OCI-LY7 (cell line): ENCODE results near the gene CIZ1. TPM values are rescaled to one million over a fixed set of nuclear protein-coding genes. Genes with fewer than 3 reads are reported as not detected.

Experiments
- BruUV-seq: library from RNA; stranded (reverse); fragments of 400-500 nt; replicated peaks from 2 replicates; lab custom pipeline; 2021; lab: Mats Ljungman, UMichigan
- CTCF ChIA-PET: fragments of 300-600 bp; sonication (Branson Sonifier 250); formaldehyde crosslinking; loops from one replicate; lab custom pipeline; 2022; ENCODE audit warnings: antibody characterized with exemption; ENCODE audit not compliant: unreplicated experiment; lab: Charles Lee
- POLR2A ChIA-PET: fragments of 300-600 bp; sonication (Branson Sonifier 250); formaldehyde crosslinking; loops from one replicate; lab custom pipeline; 2022; ENCODE audit warnings: antibody characterized with exemption; lab: Charles Lee
- DNase-seq: peaks from one replicate; pipeline ENCODE4 v3.0.0-alpha.2; 2015; ENCODE audit warnings: low spot score
- H2AFZ ChIP-seq: fragments of 200-600 bp; sonication (generic), shearing (Covaris generic); 2 replicates; pipeline ENCODE4 v1.6.1; 2014; ENCODE audit warnings: mild to moderate bottlenecking, antibody characterized with exemption, low read length, moderate library complexity
- H3K27ac ChIP-seq: fragments of 200-600 bp; sonication (generic); 2 replicates; pipeline ENCODE4 v1.5.1; 2014; ENCODE audit warnings: mixed run types, low read depth, mild to moderate bottlenecking, moderate library complexity, low read length, inconsistent platforms; ENCODE audit not compliant: poor library complexity, severe bottlenecking
- H3K36me3 ChIP-seq: fragments of 200-600 bp; sonication (generic); 2 replicates; pipeline ENCODE4 v1.6.1; 2014; ENCODE audit warnings: mild to moderate bottlenecking, antibody characterized with exemption, low read length, moderate library complexity, mixed read lengths; ENCODE audit not compliant: insufficient read depth
- H3K4me1 ChIP-seq: fragments of 200-600 bp; sonication (generic); 2 replicates; pipeline ENCODE4 v1.5.1; 2014; ENCODE audit warnings: mild to moderate bottlenecking, low read length; ENCODE audit not compliant: insufficient read depth, poor library complexity, severe bottlenecking
- H3K4me2 ChIP-seq: fragments of 200-600 bp; sonication (generic); 2 replicates; pipeline ENCODE4 v1.6.1; 2014; ENCODE audit warnings: mild to moderate bottlenecking, low read length
- H3K4me3 ChIP-seq: fragments of 200-600 bp; sonication (generic); 2 replicates; pipeline ENCODE4 v1.5.1; 2014; ENCODE audit warnings: mild to moderate bottlenecking, low read depth, low read length; ENCODE audit not compliant: poor library complexity, severe bottlenecking
- H3K79me2 ChIP-seq: fragments of 200-600 bp; sonication (generic); 2 replicates; pipeline ENCODE4 v1.6.1; 2016; ENCODE audit warnings: low read depth, mild to moderate bottlenecking, low read length, moderate library complexity, mixed read lengths; ENCODE audit not compliant: insufficient read depth
- H3K9me2 ChIP-seq: fragments of 200-600 bp; sonication (generic); 2 replicates; pipeline ENCODE4 v1.6.1; 2016; ENCODE audit warnings: mild to moderate bottlenecking, low read length, mixed read lengths; ENCODE audit not compliant: insufficient read depth
- H3K9me3 ChIP-seq: fragments of 200-600 bp; sonication (generic); 2 replicates; pipeline ENCODE4 v1.6.1; 2014; ENCODE audit warnings: mild to moderate bottlenecking, mixed run types, low read length, mixed read lengths
- H4K20me1 ChIP-seq: fragments of 200-600 bp; sonication (generic); 2 replicates; pipeline ENCODE4 v1.6.1; 2014; ENCODE audit warnings: mild to moderate bottlenecking, antibody characterized with exemption, low read length, moderate library complexity, mixed read lengths; ENCODE audit not compliant: insufficient read depth
- CTCF ChIP-seq: fragments of 200-600 bp; sonication (generic); conservative IDR thresholded peaks from 2 replicates; pipeline ENCODE4 v1.5.1; 2014; ENCODE audit warnings: mild to moderate bottlenecking, antibody characterized with exemption, low read length, moderate library complexity, mixed read lengths
- EZH2phosphoT487 ChIP-seq: fragments of 200-600 bp; sonication (generic); IDR thresholded peaks from 2 replicates; pipeline ENCODE4 v1.6.1; 2018; ENCODE audit warnings: low read depth, borderline replicate concordance, mild to moderate bottlenecking, mixed run types, antibody characterized with exemption, low read length, moderate library complexity, mixed read lengths
- intact Hi-C: fragments of 100-400 bp; cut with micrococcal nuclease; formaldehyde crosslinking; loops from one replicate; pipeline ENCODE4 v1.10.0; 2022; ENCODE audit not compliant: unreplicated experiment
- total RNA-seq, 2 experiments: library from RNA; depleted of rRNA in 1 of 2; stranded (reverse); fragments of >200 nt in 1 of 2; shearing (Covaris generic) in 1 of 2; gene quantifications; 2 replicates each; pipeline ENCODE4 v1.2.3, GENCODE V29; 2014 to 2022

The CIZ1 gene
- total RNA-seq, 2 experiments from 2014 or later: 45.4 to 121 TPM

GRCh38 chr9:128211981-128212281 lies 20.6 kb upstream of the CIZ1 start:
- H3K27ac ChIP-seq: no peak overlapping the region
- no peaks in the 10 kb centered on the region for H3K36me3 ChIP-seq
- no peak overlapping the region for H3K4me2 ChIP-seq
- no peak for DNase-seq
- CTCF ChIA-PET: no interaction called here
- intact Hi-C loops: no loop called here
- H3K79me2 ChIP-seq: no peaks in the 10 kb centered on the region
- no peak overlapping the region for H3K4me3 ChIP-seq
- no peaks in the 10 kb centered on the region for H3K9me2 ChIP-seq
- no peak overlapping the region for H2AFZ ChIP-seq
- no peaks in the 10 kb centered on the region for H4K20me1 ChIP-seq
- no peak for TF ChIP-seq CTCF
- no TSS peak for BruUV-seq
- no peaks in the 10 kb centered on the region for H3K9me3 ChIP-seq
- no peaks in the 10 kb centered on the region for H3K4me1 ChIP-seq
- POLR2A ChIA-PET: interaction anchor here (0.6 kb wide), 1 partner anchor 951 kb away, joined by 4 read pairs; no protein-coding TSS in a partner anchor

- Histone ChIP-seq H4K20me1 (no peaks in the 10 kb centered on the region), H3K9me3 (no peaks in the 10 kb centered on the region), H3K79me2 (no peaks in the 10 kb centered on the region), H3K4me2 (no peak overlapping the region), H3K36me3 (no peaks in the 10 kb centered on the region), H3K4me3 (no peak overlapping the region), H3K9me2 (no peaks in the 10 kb centered on the region), H3K4me1 (no peaks in the 10 kb centered on the region), H2AFZ (no peak overlapping the region), H3K27ac (no peak overlapping the region)
- intact Hi-C loops: no loop called here
- ChIA-PET CTCF (no interaction called here), POLR2A (interaction anchor here (0.6 kb wide), 1 partner anchor 951 kb away, joined by 4 read pairs; no protein-coding TSS in a partner anchor)
- no peak for DNase-seq
- BruUV-seq: no TSS peak
- TF ChIP-seq CTCF: no peak
- no peak for TF ChIP-seq EZH2phosphoT487
Measured at GRCh38 chr9:128211186-128211980, 20.0 kb upstream of the CIZ1 start.

GRCh38 chr9:128208946-128209669 lies 17.7 kb upstream of the CIZ1 start:
- H3K4me3 ChIP-seq: no peak overlapping the region
- H3K4me2 ChIP-seq: no peak overlapping the region
- no peak for DNase-seq
- intact Hi-C loops: no loop called here
- no peaks in the 10 kb centered on the region for H3K9me3 ChIP-seq
- TF ChIP-seq EZH2phosphoT487 (no peak), CTCF (no peak)
- no peak overlapping the region for H2AFZ ChIP-seq
- H3K4me1 ChIP-seq: peaks cover under 1% of the 10 kb centered on the region
- H3K27ac ChIP-seq: no peak overlapping the region
- H3K79me2 ChIP-seq: no peaks in the 10 kb centered on the region
- BruUV-seq: no TSS peak
- H4K20me1 ChIP-seq: no peaks in the 10 kb centered on the region
- ChIA-PET CTCF (interaction anchor here (0.6 kb wide), 1 partner anchor 24 kb away, joined by 3 read pairs; no protein-coding TSS in a partner anchor), POLR2A (no interaction called here)
- no peaks in the 10 kb centered on the region for H3K36me3 ChIP-seq
- H3K9me2 ChIP-seq: no peaks in the 10 kb centered on the region
